CD4-positive, alpha-beta T cell treated with Interleukin-12 subunit alpha and Interleukin-12 subunit beta, for 1 hour (primary cell): ENCODE measurements around the gene FUT1.

ENCODE experiments used
- DNase-seq: peaks from one replicate; pipeline ENCODE4 v3.0.0-alpha.2; 2020

The FUT1 gene

DNA sequence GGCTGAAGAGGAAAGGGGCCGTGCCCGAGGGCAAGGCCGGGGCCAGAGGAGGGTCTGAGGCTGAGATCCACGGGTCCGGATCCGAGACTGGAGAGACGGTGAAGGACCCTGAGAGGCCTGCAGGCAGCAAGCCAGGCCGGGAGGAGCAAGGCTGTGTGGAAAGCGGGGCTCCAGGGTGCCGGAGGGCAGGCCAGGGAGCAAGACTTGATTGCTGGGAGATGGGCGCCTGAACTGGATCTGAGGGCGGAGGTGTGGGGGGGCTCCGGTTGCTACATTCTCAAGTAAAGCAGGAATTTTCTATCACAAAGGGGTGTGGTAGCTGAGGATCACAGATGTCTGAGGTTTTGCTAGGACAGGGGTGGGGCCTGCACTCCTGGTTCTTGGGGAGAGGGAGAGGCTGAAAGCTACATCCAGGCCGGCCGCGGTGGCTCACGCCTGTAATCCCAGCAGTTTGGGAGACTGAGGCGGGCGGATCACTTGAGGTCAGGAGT is 36.7 kb downstream of the FUT1 start:
- no peak for DNase-seq

DNA sequence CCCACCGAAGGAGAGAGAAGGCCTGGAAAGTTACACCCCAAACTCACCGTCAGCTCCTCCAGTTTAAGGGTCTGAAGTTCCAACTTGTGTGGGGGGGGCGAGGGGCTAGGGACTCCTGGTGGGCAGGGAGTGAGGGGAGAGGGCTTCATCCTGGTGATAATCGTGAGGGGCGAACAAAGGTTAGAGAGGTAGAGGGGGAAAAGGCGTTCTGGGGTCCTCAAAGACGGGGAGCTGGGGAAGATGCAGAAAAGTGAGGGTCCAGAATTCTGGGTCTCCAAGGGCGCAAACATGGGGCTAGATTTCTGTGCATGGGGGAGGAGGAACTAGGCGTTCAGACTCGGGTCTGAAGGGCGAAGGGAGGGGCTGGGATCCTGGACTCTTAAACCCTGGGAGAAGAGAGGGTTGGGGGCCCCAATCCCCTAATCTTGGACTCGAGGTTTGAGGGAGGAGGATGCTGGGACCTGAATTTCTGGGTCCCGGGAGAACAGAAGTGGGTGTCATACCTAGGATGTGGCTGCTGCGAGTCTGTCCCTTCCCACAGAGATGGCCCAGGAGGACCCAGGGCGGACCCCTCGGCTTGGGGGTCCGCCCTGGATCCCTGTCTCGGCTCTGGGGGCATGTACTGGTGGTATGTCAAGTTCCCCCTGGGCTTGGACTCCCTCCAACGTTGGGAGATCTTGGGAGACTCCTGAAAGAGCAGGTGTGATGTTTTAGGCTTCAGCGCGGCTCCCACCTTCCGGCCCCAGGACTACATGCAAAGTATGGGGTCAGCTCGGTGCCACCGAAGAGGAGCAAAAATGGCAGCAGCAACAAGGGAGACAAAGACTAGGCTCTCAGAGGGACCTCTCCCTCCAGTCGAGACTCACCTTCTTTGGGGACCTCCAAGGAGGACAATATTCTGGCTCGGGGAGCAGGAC is 37.4 kb downstream of the FUT1 start:
- DNase-seq: no peak

DNA sequence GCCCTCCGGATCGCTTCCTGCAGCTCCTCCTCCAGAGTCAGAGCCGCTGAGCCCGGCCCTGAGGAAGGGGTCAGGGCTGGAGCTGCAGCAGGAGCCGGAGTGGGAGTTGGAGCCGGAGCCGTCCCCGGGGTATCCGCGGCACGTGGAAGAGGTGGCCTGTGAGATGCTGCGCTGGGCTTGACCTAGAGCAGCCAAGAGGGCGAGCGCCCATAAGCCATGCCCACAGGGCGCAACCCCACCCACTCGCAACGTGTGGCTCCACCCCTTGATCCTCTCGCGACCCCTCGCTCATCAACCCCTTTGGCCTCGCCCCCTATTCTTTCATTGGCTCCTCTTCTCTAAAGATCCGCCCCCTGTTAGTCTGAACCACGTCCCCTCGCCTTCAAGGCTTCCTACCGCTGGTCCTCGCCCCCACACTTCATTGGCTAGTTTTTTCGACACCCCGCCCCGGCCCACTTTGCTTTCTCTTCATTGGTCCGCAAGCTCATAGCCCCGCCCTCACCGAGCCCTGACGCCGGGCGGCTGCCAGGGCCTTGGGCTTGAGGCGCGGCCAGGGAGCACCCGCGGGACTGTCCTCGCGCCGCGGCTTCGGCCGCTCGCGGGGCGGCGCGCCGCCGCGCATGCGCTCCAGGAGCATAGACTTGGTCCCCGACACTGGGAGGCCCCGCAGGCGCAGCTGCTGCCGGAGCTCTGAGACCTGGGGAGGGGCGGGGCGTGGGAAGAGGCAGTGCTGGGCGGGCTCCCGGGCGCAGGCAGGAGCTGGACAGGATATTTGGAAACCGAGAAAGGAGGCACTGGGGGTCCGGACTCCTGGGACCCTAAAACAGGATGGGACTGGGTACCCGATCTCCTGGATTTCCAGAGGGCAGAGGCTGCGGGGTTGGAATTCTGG is 38.3 kb downstream of the FUT1 start:
- peak; percentile 99 for DNase-seq

DNA sequence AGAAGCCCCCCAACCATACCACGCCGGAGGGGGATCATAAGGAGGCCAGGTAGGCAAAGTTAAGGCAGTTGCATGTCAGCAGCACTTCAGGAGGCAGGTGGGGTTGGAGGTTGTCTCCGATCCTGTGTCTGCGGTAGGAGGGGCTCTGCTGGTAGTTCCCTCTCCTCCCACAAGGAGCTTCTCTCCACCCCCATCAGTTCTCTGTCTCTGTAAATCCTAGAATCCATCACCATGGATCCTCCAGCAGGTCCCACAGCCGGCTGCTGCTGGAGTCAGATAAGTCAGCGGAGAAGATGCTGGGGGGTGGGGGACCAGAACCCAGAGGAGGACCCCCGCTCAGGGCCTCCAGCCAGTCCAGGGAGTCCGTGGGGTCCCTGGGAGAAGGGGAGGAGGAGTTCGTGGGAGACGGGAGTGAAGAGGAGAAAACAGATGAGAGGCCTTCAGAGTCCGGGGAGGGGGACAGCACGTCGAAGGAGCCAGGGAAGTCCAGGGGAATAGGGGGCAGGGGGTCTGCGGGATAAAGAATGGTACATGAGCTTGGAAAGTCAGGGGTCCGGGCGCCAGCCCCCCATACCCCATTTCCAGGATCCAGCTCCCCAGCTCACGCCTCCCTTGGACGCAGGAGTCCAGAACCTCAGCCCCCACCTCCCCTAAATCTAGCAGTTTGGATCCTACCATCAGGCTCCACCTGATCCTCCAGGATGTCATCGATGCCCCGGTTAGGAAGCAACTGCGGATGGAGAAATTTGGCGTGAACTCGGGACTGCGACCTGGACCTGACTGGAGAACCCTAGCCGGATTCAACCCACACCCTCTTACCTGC is 39.2 kb downstream of the FUT1 start:
- DNase-seq: no peak

DNA sequence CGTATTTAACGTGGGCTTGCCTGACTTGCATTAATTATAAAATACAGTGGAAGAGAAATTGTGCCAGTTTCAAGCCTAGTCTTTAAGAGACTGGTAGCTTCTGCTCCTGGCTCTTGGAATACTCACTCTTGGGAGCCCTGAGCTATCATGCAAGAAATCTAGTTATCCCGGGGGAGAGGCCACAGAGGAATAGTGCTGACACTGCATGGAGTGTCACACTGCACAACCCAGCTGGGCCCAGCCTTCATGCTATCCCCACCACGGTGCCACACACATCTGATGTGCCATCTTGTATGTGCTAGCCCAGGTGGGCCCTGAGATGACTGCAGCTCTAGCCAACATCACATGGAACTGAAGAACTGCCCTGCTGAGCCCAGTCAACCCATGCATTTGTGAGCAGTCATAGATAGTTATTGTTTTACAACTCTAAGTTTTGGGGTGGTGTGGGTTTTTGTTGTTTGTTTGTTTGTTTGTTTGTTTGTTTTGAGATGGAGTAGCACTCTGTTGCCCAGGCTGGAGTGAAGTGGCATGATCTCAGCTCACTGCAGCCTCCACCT is 41.3 kb downstream of the FUT1 start:
- DNase-seq: no peak

DNA sequence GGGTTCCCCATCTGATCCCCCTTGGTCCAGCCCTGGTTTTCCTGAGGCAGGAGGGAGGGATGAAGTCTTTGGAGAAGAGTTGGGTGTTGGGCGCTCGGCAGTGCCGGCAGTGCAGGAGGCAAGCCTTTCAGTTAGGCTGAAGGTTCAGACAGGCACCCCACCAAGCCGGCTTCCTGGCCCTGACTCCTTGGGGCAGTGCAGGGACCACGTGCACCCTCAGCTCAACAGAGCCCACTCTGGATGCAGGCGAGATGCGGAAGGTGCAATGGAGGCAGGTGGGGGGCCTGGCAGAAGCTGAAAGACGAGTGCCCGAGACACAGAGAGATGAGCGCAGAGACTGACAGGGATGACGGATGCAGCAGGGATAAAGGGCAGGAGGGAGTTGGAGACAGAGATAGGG is 44.0 kb downstream of the FUT1 start:
- DNase-seq: no peak

DNA sequence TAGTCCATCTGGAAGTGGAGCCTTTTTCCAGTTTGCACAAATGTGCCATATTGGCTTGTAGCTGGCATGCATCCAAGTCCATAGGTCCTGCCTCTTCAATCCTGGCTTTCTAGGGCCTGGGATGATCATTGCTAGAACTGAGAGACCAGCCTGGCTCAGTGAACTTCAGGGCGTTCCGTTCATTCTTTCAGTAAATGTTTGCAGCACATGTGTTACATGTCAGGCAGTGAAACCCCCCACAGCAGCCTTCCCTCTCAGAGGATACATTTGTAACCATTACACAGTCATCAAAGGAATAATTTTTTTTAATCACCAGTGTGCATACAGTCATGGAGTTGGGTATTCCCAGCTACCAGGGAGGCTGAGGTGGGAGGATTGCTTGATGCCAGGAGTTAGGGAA is 47.0 kb downstream of the FUT1 start:
- no peak for DNase-seq

DNA sequence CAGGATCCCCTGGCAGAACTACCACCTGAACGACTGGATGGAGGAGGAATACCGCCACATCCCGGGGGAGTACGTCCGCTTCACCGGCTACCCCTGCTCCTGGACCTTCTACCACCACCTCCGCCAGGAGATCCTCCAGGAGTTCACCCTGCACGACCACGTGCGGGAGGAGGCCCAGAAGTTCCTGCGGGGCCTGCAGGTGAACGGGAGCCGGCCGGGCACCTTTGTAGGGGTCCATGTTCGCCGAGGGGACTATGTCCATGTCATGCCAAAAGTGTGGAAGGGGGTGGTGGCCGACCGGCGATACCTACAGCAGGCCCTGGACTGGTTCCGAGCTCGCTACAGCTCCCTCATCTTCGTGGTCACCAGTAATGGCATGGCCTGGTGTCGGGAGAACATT is 49.1 kb downstream of the FUT1 start:
- no peak for DNase-seq

DNA sequence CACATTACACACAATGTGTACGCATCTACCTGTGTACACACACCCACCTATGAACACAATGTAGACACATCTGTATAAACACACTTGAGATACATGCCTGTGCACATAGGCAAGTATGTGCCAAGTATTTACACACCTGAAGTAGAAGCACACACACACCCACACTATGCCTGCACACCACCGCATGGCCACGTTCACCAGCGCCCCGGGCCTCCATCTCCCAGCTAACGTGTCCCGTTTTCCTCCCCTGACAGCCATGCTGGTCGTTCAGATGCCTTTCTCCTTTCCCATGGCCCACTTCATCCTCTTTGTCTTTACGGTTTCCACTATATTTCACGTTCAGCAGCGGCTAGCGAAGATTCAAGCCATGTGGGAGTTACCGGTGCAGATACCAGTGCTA is 49.7 kb downstream of the FUT1 start:
- no peak for DNase-seq

DNA sequence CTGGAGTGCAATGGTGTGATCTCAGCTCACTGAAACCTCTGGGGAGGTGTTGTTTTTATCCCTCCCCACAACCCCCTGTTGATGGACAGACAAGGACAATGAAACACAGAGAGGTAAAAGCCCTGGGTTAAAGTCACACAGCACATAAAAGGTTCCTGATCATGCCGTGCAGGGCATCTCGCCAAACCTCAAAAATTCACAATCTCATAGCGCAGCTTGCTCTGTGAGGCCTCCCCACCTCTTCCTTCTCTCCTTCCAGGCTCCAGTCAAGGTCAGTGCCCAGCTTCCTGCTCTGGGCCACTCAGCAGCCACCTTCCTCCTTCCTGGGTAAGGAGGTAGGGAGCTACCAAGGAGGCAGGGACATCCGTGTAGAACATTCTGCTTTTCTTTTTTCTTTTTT is 54.4 kb downstream of the FUT1 start:
- DNase-seq: no peak
